OCI-M2 (cell line): ENCODE results near the gene ANO6.

Source experiments
- DNase-seq: peaks from one replicate; lab custom pipeline; 2025; ENCODE audit not compliant: unreplicated experiment; lab: John Stamatoyannopoulos, UW

Gene ANO6

DNA sequence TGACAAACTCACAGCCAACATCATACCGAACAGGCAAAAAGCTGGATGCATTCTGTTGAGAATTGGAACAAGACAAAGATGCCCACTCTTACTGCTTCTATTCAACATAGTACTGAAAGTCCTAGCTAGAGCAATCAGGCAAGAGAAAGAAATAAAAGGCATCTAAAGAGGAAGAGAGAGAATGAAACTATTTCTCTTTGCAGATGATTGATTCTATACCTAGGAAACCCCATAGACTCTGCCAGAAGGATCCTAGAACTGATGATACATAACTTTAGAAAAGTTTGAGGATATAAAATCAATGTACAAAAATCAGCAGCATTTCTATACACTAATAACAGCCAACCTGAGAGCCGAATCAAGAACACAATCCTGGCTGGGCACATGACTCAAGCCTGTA lies 6.1 kb upstream of the ANO6 start:
- no peak for DNase-seq

- no peak for DNase-seq
Measured at GRCh38 chr12:45212064-45212463, 3.8 kb upstream of the ANO6 start.

GRCh38 chr12:45213107-45213506 lies 2.8 kb upstream of the ANO6 start:
- no peak for DNase-seq

- no peak for DNase-seq
Measured at GRCh38 chr12:45214071-45214470, 1.8 kb upstream of the ANO6 start.

DNA sequence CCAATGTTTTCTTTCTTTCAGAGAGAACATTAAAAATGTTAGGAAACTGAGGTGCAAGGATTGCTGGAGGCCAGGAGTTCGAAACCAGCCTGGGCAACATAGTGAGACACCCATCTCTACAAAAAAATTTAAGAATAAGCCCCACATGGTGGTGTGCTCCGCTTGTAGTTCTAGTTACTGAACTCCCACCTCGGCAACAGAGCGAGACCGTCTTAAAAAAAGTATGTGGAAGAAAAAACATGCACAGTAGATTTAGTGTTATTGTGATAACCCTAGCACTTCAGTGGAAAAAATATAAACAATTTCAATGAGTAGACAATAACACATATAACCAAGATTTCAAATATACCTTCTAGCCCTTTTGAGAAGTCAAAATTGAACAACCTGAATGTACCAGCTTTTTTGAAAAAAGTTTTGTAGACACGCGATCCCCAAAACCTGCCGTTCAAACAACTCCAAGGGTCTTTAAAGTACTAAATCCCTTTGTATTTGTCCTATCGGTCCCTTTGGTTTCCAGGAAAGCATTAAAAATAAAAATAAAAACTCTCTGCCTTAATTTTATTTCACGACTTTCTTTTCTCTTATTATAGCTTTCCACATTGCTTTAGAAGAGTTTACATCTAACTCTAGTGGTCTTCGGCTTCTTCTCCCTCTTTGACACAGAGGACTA lies 1.0 kb upstream of the ANO6 start:
- no peak for DNase-seq

DNA sequence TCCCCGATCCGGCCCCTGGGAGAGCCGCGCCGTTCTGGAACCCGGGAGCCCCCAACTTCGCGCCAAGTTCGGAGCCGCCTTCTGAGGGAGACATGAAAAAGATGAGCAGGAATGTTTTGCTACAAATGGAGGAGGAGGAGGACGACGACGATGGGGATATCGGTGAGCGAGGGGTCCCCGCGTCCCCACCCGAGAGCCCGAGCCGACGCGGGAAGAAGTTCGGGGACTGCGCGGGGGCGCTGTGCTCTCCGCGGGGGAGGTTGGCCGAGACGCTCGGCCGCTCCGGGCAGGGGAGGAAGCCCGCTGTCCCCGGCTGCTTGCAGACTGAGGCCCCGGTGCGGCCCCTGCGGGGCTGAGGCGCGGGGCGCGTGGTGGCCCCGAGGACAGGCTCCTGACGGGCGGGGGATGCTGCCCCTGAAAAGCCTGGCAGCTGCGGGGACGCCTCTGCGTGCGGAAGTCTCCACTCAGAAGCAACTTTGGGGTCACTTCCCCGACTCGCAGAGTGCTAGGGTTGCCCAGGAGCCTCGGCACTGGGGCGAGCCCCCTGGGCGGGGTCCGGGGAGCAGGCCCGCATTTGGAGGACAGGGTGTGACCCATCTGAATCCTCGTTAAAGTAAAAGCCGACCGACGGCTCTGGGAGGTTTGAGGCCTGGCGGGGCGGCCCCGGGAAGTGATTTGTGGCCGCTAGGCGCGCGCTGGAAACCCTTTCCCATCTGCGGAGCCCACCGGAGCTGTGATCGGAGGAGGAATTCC lies 511 bp downstream of the ANO6 start:
- no peak for DNase-seq

GRCh38 chr12:45216983-45217485 lies 1.1 kb downstream of the ANO6 start:
- no peak for DNase-seq

- DNase-seq, result no peak
Measured at GRCh38 chr12:45217846-45218245, 2.0 kb downstream of the ANO6 start.

GRCh38 chr12:45219621-45220020 lies 3.7 kb downstream of the ANO6 start:
- no peak for DNase-seq

- no peak for DNase-seq
Measured at GRCh38 chr12:45220363-45220931, 4.6 kb downstream of the ANO6 start.

DNA sequence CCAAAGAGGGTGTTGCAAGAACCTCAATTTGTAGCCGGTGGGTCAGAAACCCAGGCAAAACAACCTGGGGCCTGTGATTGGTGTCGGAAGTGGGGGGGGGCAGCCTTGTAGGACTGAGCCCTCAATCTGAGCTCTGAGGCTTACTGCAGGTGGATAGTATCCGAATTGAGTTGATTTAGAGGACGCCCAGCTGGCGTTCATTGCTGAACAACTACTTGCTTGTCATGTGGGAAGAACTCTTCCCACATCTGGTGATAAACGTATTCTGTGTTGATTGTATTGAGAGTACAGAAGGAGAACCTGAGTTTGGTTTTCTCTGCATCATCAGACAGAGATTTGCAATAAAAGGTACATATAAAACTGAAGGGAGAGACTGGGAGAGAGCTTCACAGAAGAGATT lies 5.1 kb downstream of the ANO6 start:
- no peak for DNase-seq

- DNase-seq, result no peak
Measured at GRCh38 chr12:45223868-45224267, 8.0 kb downstream of the ANO6 start.

GRCh38 chr12:45224311-45224710 lies 8.4 kb downstream of the ANO6 start:
- no peak for DNase-seq

DNA sequence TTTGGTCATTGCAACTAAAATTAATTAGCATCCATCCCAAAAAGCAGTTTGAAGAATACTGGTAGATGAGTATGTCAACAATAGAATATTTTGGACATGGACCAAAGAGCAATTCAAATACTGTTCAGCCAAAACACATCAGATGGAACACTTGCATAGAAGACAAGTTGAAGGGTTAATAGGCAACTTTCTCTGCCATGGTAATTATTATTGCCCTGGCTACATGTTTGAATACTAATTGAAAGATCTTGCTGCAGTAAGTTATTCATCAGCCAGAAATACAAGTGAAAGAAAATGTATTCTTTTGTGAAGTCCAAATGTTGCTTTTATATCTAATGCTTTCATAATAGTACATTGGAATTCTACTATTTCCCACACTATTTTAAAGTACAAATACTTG lies 10.1 kb downstream of the ANO6 start:
- no peak for DNase-seq

- no peak for DNase-seq
Measured at GRCh38 chr12:45227316-45228067, 11.6 kb downstream of the ANO6 start.

DNA sequence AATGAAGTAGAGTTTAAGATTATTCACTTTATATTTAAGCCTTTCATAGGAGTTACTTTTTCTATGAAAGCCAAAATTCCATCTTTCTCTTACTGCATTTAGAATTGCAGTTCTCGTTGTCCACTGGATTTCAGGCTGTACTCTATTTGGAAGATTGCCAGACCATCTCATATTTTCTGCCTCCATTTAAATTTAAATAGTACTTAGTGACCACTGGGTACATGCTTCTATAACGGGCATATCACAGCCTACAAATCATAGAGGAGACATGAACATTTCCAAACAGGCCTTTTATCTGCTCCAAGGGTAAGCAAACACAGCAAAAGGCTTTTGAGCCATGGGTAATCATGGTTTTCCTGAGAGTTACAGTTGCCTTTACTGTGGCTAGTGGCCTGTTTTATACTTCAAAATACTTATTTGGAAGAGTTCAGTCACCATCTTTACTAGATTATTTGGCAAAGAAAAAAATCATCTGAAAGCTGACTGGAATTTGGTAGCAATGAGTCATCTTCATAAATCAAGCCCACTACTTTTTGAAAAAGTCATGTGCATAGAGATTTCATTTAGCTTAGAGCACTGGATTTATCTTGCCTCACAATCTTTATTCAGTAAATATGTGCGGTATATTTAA lies 15.7 kb downstream of the ANO6 start:
- no peak for DNase-seq

GRCh38 chr12:45232146-45232755 lies 16.4 kb downstream of the ANO6 start:
- DNase-seq, result no peak

GRCh38 chr12:45232756-45233372 lies 17.0 kb downstream of the ANO6 start:
- DNase-seq, result no peak

- DNase-seq, result no peak
Measured at GRCh38 chr12:45234139-45234865, 18.4 kb downstream of the ANO6 start.
